GM23338 (cell line): ENCODE measurements around the gene JAKMIP3. TPM values are rescaled to one million over a fixed set of nuclear protein-coding genes. Genes with fewer than 3 reads are reported as not detected.

Experiments
- ATAC-seq: fragments of 200-7000 bp; cut with Tn5 transposase; 3 replicates; pipeline ENCODE4 v1.9.1; 2020
- DNase-seq: peaks from one replicate; pipeline ENCODE4 v3.0.0-alpha.2; 2015; ENCODE audit warnings: low spot score
- H2AFZ ChIP-seq: fragments of 200-600 bp; sonication (generic); 2 replicates; pipeline ENCODE4 v1.8.0; 2016; ENCODE audit warnings: antibody characterized with exemption, mild to moderate bottlenecking, moderate library complexity
- H3F3A ChIP-seq: fragments of 200-600 bp; sonication (generic); replicated peaks from 2 replicates; pipeline ENCODE4 v1.8.0; 2017; ENCODE audit warnings: antibody characterized with exemption, mixed run types, low read depth
- H3K27ac ChIP-seq: fragments of 200-600 bp; sonication (generic); 2 replicates; pipeline ENCODE4 v1.6.1; 2016; ENCODE audit warnings: low read depth
- H3K27me3 ChIP-seq: fragments of 200-600 bp; sonication (generic); 2 replicates; pipeline ENCODE4 v1.8.0; 2016; ENCODE audit warnings: mild to moderate bottlenecking, mixed run types, moderate library complexity; ENCODE audit not compliant: insufficient read depth
- H3K36me3 ChIP-seq: fragments of 200-600 bp; sonication (generic); 2 replicates; pipeline ENCODE4 v1.8.0; 2016; ENCODE audit warnings: mild to moderate bottlenecking; ENCODE audit not compliant: insufficient read depth
- H3K4me1 ChIP-seq: fragments of 200-600 bp; sonication (generic); 2 replicates; pipeline ENCODE4 v1.8.0; 2016; ENCODE audit warnings: mild to moderate bottlenecking, moderate library complexity; ENCODE audit not compliant: insufficient read depth
- H3K4me2 ChIP-seq: fragments of 200-600 bp; sonication (generic); 2 replicates; pipeline ENCODE4 v1.7.1; 2017; ENCODE audit warnings: mixed run types
- H3K4me3 ChIP-seq: fragments of 200-600 bp; sonication (generic); 2 replicates; pipeline ENCODE4 v1.6.1; 2016; ENCODE audit warnings: mixed run types
- H3K79me2 ChIP-seq: fragments of 200-600 bp; sonication (generic); replicated peaks from 2 replicates; pipeline ENCODE4 v1.8.0; 2017; ENCODE audit warnings: mild to moderate bottlenecking; ENCODE audit not compliant: insufficient read depth
- H3K9me2 ChIP-seq: fragments of 200-600 bp; sonication (generic); 2 replicates; pipeline ENCODE4 v1.8.0; 2017; ENCODE audit not compliant: insufficient read depth
- H4K20me1 ChIP-seq: fragments of 200-600 bp; sonication (generic); replicated peaks from 2 replicates; pipeline ENCODE4 v1.8.0; 2017; ENCODE audit warnings: mild to moderate bottlenecking; ENCODE audit not compliant: insufficient read depth
- H3K27ac Mint-ChIP-seq: 2 replicates; pipeline ENCODE4 v1.8.0; 2020; ENCODE audit warnings: inconsistent platforms, mild to moderate bottlenecking, moderate library complexity, mixed read lengths
- H3K27me3 Mint-ChIP-seq: 3 replicates; pipeline ENCODE4 v1.8.0; 2022; ENCODE audit warnings: low read depth, mild to moderate bottlenecking, moderate library complexity, mixed read lengths, inconsistent platforms; ENCODE audit not compliant: insufficient read depth, poor library complexity
- H3K36me3 Mint-ChIP-seq: 3 replicates; pipeline ENCODE4 v1.8.0; 2021; ENCODE audit warnings: low read depth, mild to moderate bottlenecking, inconsistent platforms, moderate library complexity, mixed read lengths
- H3K4me1 Mint-ChIP-seq: 3 replicates; pipeline ENCODE4 v1.8.0; 2020; ENCODE audit warnings: mild to moderate bottlenecking, inconsistent platforms, mixed read lengths
- H3K4me3 Mint-ChIP-seq: 3 replicates; pipeline ENCODE4 v1.8.0; 2021; ENCODE audit warnings: moderate library complexity, mild to moderate bottlenecking, inconsistent platforms, mixed read lengths
- H3K9me3 Mint-ChIP-seq: 3 replicates; pipeline ENCODE4 v1.8.0; 2020; ENCODE audit warnings: moderate library complexity, mild to moderate bottlenecking, inconsistent platforms, mixed read lengths
- EZH2 ChIP-seq: fragments of 200-600 bp; sonication (generic); IDR thresholded peaks from one replicate; pipeline ENCODE4 v1.8.0; 2017; ENCODE audit warnings: antibody characterized with exemption, mild to moderate bottlenecking, low read depth; ENCODE audit not compliant: unreplicated experiment
- EZH2phosphoT487 ChIP-seq: fragments of 200-600 bp; sonication (generic); IDR thresholded peaks from one replicate; pipeline ENCODE4 v1.8.1; 2018; ENCODE audit warnings: antibody characterized with exemption; ENCODE audit not compliant: unreplicated experiment
- REST ChIP-seq: IDR thresholded peaks from one replicate; pipeline ENCODE4 v1.6.1; 2018; ENCODE audit warnings: antibody characterized with exemption; ENCODE audit not compliant: unreplicated experiment
- ZNF331 ChIP-seq: fragments of 250-450 bp; sonication (Bioruptor Pico); IDR thresholded peaks from 2 replicates; pipeline ENCODE4 v1.5.0; 2020; ENCODE audit warnings: low read depth, mild to moderate bottlenecking, moderate library complexity
- polyA plus RNA-seq: library from polyadenylated mRNA; unstranded; fragments of >200 nt; fragmentation: Nextera tagmentation; extraction: Ambion mirVana; gene quantifications from 2 replicates; pipeline ENCODE4 v1.2.1, GENCODE V29; 2016
- total RNA-seq: library from RNA; depleted of rRNA; stranded (reverse); fragments of >200 nt; shearing (Covaris generic); gene quantifications from 2 replicates; pipeline ENCODE4 v1.2.3, GENCODE V29; 2014

Gene JAKMIP3
- total and polyA plus RNA-seq, 2 experiments from 2014 or later = 0.87 to 1.2 TPM

- Histone ChIP-seq H3K27me3 (no peaks in the 10 kb centered on the region), H3K4me2 (no peak overlapping the region), H2AFZ (no peak overlapping the region), H3K36me3 (0 out of 2 replicates have a peak, but pooled peaks cover 8% of the 10 kb centered on the region), H3K79me2 (no peaks in the 10 kb centered on the region), H3F3A (no peaks in the 10 kb centered on the region), H3K27ac (no peak overlapping the region), H3K9me2 (no peaks in the 10 kb centered on the region), H3K4me1 (no peaks in the 10 kb centered on the region), H3K4me3 (no peak overlapping the region), H4K20me1 (no peaks in the 10 kb centered on the region)
- Mint-ChIP-seq H3K9me3 (peaks cover 26% of the 10 kb centered on the region), H3K27me3 (peaks cover 6% of the 10 kb centered on the region), H3K36me3 (peaks cover 7% of the 10 kb centered on the region; the same call in 1 of the 3 replicates), H3K4me1 (no peaks in the 10 kb centered on the region; the same call in 2 of the 3 replicates), H3K27ac (no peak overlapping the region), H3K4me3 (no peak overlapping the region)
- TF ChIP-seq REST (peak; percentile 89), ZNF331 (CRISPR knock-in tag) (no peak)
- DNase-seq (peak; percentile 75), ATAC-seq (peak; percentile 93)
Measured at GRCh38 chr10:132054564-132054963, 11.2 kb upstream of the JAKMIP3 start.

- no peak overlapping the region for H3K27ac Mint-ChIP-seq
- H3K79me2 ChIP-seq = no peaks in the 10 kb centered on the region
- peaks cover 7% of the 10 kb centered on the region; the same call in 1 of the 3 replicates for H3K36me3 Mint-ChIP-seq
- H3K4me1 ChIP-seq = no peaks in the 10 kb centered on the region
- no peak overlapping the region for H2AFZ ChIP-seq
- no peak overlapping the region for H3K27ac ChIP-seq
- H3K27me3 ChIP-seq = no peaks in the 10 kb centered on the region
- no peaks in the 10 kb centered on the region for H4K20me1 ChIP-seq
- ATAC-seq = no peak
- peaks cover 8% of the 10 kb centered on the region for H3K4me1 Mint-ChIP-seq
- peaks cover 5% of the 10 kb centered on the region for H3K27me3 Mint-ChIP-seq
- peaks cover 26% of the 10 kb centered on the region for H3K9me3 Mint-ChIP-seq
- H3F3A ChIP-seq = no peaks in the 10 kb centered on the region
- no peak for DNase-seq
- H3K9me2 ChIP-seq = no peaks in the 10 kb centered on the region
- no peak for TF ChIP-seq EZH2
- no peak overlapping the region for H3K4me3 Mint-ChIP-seq
- no peak overlapping the region for H3K4me3 ChIP-seq
- 0 out of 2 replicates have a peak, but pooled peaks cover 8% of the 10 kb centered on the region for H3K36me3 ChIP-seq
- no peak overlapping the region for H3K4me2 ChIP-seq
Measured at GRCh38 chr10:132055616-132056015, 10.1 kb upstream of the JAKMIP3 start.

GRCh38 chr10:132056663-132057062 is 9.1 kb upstream of the JAKMIP3 start:
- Mint-ChIP-seq H3K4me1 (peaks cover 8% of the 10 kb centered on the region), H3K9me3 (peaks cover 21% of the 10 kb centered on the region), H3K4me3 (no peak overlapping the region), H3K27me3 (peaks cover 5% of the 10 kb centered on the region), H3K36me3 (peaks cover 7% of the 10 kb centered on the region; the same call in 1 of the 3 replicates), H3K27ac (no peak overlapping the region)
- Histone ChIP-seq H3K4me2 (no peak overlapping the region), H4K20me1 (no peaks in the 10 kb centered on the region), H3K79me2 (no peaks in the 10 kb centered on the region), H2AFZ (no peak overlapping the region), H3K36me3 (0 out of 2 replicates have a peak, but pooled peaks cover 8% of the 10 kb centered on the region), H3K9me2 (no peaks in the 10 kb centered on the region), H3K27ac (no peak overlapping the region), H3K4me1 (no peaks in the 10 kb centered on the region), H3K4me3 (no peak overlapping the region), H3K27me3 (no peaks in the 10 kb centered on the region), H3F3A (no peaks in the 10 kb centered on the region)
- no peak for TF ChIP-seq EZH2phosphoT487
- DNase-seq = no peak
- ATAC-seq = no peak
